A549 (cell line): ENCODE results near the gene MLST8. TPM values are rescaled to one million over a fixed set of nuclear protein-coding genes. Genes with fewer than 3 reads are reported as not detected.
A peak's percentile ranks its signal among the peaks of the same experiment; 100 is the strongest.

Source experiments
- ATAC-seq, 2 experiments: fragments of 200-7000 bp in 1 of 2; fragments of >200 bp in 1 of 2; cut with Nextera tagmentation in 1 of 2; cut with Tn5 transposase in 1 of 2; 3 replicates each; pipeline versions ENCODE4 v1.8.0 to v1.9.1; 2018 to 2020; ENCODE audit warnings: mild to moderate bottlenecking in 1 of 2, moderate library complexity in 1 of 2
- CTCF ChIA-PET: fragments of 300-600 bp; sonication (Branson Sonifier 250); formaldehyde crosslinking; extraction: SDS; loops from one replicate; lab custom pipeline; 2021; ENCODE audit warnings: antibody characterized with exemption, inconsistent platforms; lab: Yijun Ruan, JAX
- POLR2A ChIA-PET: fragments of 350-600 bp; formaldehyde crosslinking; extraction: SDS; loops from one replicate; lab custom pipeline; 2021; ENCODE audit warnings: antibody characterized with exemption, inconsistent platforms; lab: Yijun Ruan, JAX
- DNase-seq, 2 experiments: peaks; one replicate each; pipeline versions ENCODE4 v3.0.0 to v3.0.0-alpha.2; 2011 to 2016; ENCODE audit warnings: low read depth in 1 of 2, low spot score in 1 of 2
- FAIRE-seq: peaks from 2 replicates; lab custom pipeline; 2011; peaks lifted over from hg19 to GRCh38; lab: Jason Lieb, UNC
- H3K27ac ChIP-seq, 2 experiments: fragments of >200 bp; sonication (Bioruptor Twin); formaldehyde crosslinking; 3 replicates each; pipeline ENCODE4 v1.5.1; 2016 to 2017
- H3K4me1 ChIP-seq: fragments of >200 bp; sonication (Bioruptor Twin); formaldehyde crosslinking; 3 replicates; pipeline ENCODE4 v1.6.1; 2016
- H3K4me2 ChIP-seq: fragments of >200 bp; sonication (Bioruptor Twin); formaldehyde crosslinking; 3 replicates; pipeline ENCODE4 v1.6.1; 2016
- H3K4me3 ChIP-seq: fragments of >200 bp; sonication (Bioruptor Twin); formaldehyde crosslinking; 3 replicates; pipeline ENCODE4 v1.5.1; 2016
- H3K9me3 ChIP-seq: fragments of >200 bp; sonication (Bioruptor Twin); formaldehyde crosslinking; 3 replicates; pipeline ENCODE4 v1.6.1; 2016
- CBX2 ChIP-seq: fragments of 200-600 bp; sonication (generic); IDR thresholded peaks from 2 replicates; pipeline ENCODE4 v1.6.1; 2016; ENCODE audit warnings: low read depth, mild to moderate bottlenecking, borderline replicate concordance
- EHF ChIP-seq: fragments of 250-450 bp; sonication (Bioruptor Pico); IDR thresholded peaks from 2 replicates; pipeline ENCODE4 v1.5.0; 2020; ENCODE audit warnings: mild to moderate bottlenecking
- EHMT2 ChIP-seq: fragments of 200-600 bp; sonication (generic); IDR thresholded peaks from 2 replicates; pipeline ENCODE4 v1.6.1; 2016; ENCODE audit warnings: antibody characterized with exemption, low read depth, mild to moderate bottlenecking, moderate library complexity
- ESRRA ChIP-seq: fragments of 150-350 bp; IDR thresholded peaks from 2 replicates; pipeline ENCODE4 v1.6.1; 2014; ENCODE audit warnings: mild to moderate bottlenecking, low read length, borderline replicate concordance
- FOSB ChIP-seq: fragments of 250-450 bp; sonication (Bioruptor Pico); IDR thresholded peaks from 2 replicates; pipeline ENCODE4 v1.5.0; 2020; ENCODE audit warnings: mild to moderate bottlenecking, moderate library complexity
- FOSL2 ChIP-seq, 2 experiments: fragments of 450-650 bp in 1 of 2; fragments of >200 bp in 1 of 2; sonication (Bioruptor Twin) in 1 of 2; formaldehyde crosslinking; IDR thresholded peaks; 2 replicates each; pipeline versions ENCODE4 v1.5.0 to v1.6.1; 2016 to 2020; ENCODE audit warnings: mild to moderate bottlenecking in 1 of 2, moderate library complexity in 1 of 2
- HDAC2 ChIP-seq: fragments of 200-600 bp; sonication (generic); IDR thresholded peaks from 2 replicates; pipeline ENCODE4 v1.6.1; 2016
- JUNB ChIP-seq: fragments of >200 bp; sonication (Bioruptor Twin); formaldehyde crosslinking; IDR thresholded peaks from 2 replicates; pipeline ENCODE4 v1.6.1; 2016
- NR3C1 ChIP-seq: fragments of >200 bp; sonication (Bioruptor Twin); formaldehyde crosslinking; IDR thresholded peaks from 3 replicates; pipeline ENCODE4 v1.6.1; 2017
- POLR2A ChIP-seq: IDR thresholded peaks from 2 replicates; pipeline ENCODE4 v1.6.1; 2012; ENCODE audit warnings: mild to moderate bottlenecking, low read length
- RAD21 ChIP-seq, 2 experiments: fragments of >200 bp in 1 of 2; sonication (Bioruptor Twin) in 1 of 2; formaldehyde crosslinking in 1 of 2; IDR thresholded peaks in 1 of 2; conservative IDR thresholded peaks in 1 of 2; 2 replicates in 1 of 2; 3 replicates in 1 of 2; pipeline ENCODE4 v1.6.1; 2012 to 2018; ENCODE audit warnings: inconsistent platforms in 1 of 2
- SMC3 ChIP-seq: fragments of >200 bp; sonication (Bioruptor Twin); formaldehyde crosslinking; IDR thresholded peaks from 3 replicates; pipeline ENCODE4 v1.6.1; 2018; ENCODE audit warnings: inconsistent platforms
- ZSCAN20 ChIP-seq: fragments of 250-450 bp; sonication (Bioruptor Pico); IDR thresholded peaks from 2 replicates; pipeline ENCODE4 v1.8.0; 2022; ENCODE audit warnings: mild to moderate bottlenecking, moderate library complexity
- WGBS: methylation state at CpG from one replicate; pipeline ENCODE4 v1.1.6; 2017; ENCODE audit errors: missing lambda C conversion rate; 5-methylcytosine and 5-hydroxymethylcytosine counted together
- polyA plus RNA-seq, 4 experiments: library from polyadenylated mRNA; depleted of rRNA in 3 of 4; stranded (reverse); fragments of >200 nt; fragmentation: RNase III in 1 of 4; extraction: RNeasy Plus Mini Kit Qiagen cat#74134 plus additional on column Dnase treatment in 1 of 4; gene quantifications; 2 replicates in 3 of 4; 3 replicates in 1 of 4; pipeline ENCODE4 v1.2.3, GENCODE V29; 2011 to 2017
- TF ChIP-seq, protein P1 (sequence below): IDR thresholded peaks from 2 replicates; pipeline ENCODE4 v1.6.1; 2012
- TF ChIP-seq, protein P2 (sequence below): IDR thresholded peaks from 2 replicates; pipeline ENCODE4 v1.6.1; 2012; ENCODE audit warnings: low read depth, borderline replicate concordance
- TF ChIP-seq, protein P3 (sequence below): fragments of >200 bp; sonication (Bioruptor Twin); formaldehyde crosslinking; IDR thresholded peaks from 3 replicates; pipeline ENCODE4 v1.5.1; 2016
- TF ChIP-seq, protein P4 (sequence below): fragments of 200-600 bp; sonication (generic); IDR thresholded peaks from 2 replicates; pipeline ENCODE4 v1.6.1; 2016; ENCODE audit warnings: antibody characterized with exemption, mild to moderate bottlenecking, moderate library complexity

MLST8 gene
- polyA plus RNA-seq, 2 of the 4 experiments (the other 2 are of a cell fraction), result 46.8 to 53.9 TPM

DNA sequence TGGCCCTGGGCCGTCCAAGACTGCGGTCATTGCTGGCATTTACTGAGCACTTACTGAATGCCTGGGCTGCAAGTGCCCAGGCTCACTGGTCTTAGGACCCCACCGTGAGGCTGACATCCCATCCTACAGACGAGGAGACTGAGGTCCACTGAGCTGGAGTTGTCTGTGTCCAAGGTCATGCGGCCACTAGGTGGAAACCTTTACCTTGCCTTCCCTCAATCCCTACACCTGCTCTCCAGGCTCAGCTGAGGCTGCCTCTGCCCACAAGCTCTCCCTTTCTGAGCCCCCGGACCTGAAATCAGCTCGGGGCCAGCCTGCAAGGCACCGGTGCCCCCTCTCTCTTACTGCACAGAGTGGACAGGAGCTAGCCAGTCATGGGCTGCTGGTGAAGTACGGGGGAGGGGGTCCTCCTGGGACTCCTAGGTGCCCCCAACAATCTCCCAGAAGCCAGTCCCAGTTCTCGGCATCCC is 10.4 kb upstream of the MLST8 start (continued):
- peak; percentile 77 to 87 for TF ChIP-seq RAD21 (conservative IDR thresholded peaks at IDR 0.05 in 1 of 2, IDR thresholded peaks at IDR 0.05 in 1 of 2)
- no peak for TF ChIP-seq EHMT2
- TF ChIP-seq FOSB (CRISPR knock-in tag), result no peak

- 37% methylated on average over 25 of the region's 49 CpGs for WGBS
- H3K9me3 ChIP-seq, result no peaks in the 10 kb centered on the region
- POLR2A ChIA-PET, result interaction anchor here (0.6 to 2.0 kb wide), 7 partner anchors 10 to 407 kb away, joined by 3 to 17 read pairs (median 5); partner anchors contain the start of genes ECI1, MLST8, PGP and TRAF7
Measured at GRCh38 chr16:2195322-2196161, 9.7 kb upstream of the MLST8 start.

More at GRCh38 chr16:2195322-2196161, 9.7 kb upstream of the MLST8 start:
- ATAC-seq, result peak; percentile 26 to 60
- H3K4me3 ChIP-seq, result peak overlapping the region; percentile 58
- CTCF ChIA-PET, result interaction anchor here (0.7 to 5.0 kb wide), 25 partner anchors 9 to 305 kb away, joined by 3 to 33 read pairs (median 7); partner anchors contain the start of genes BRICD5, ECI1 and MLST8
- peak overlapping the region; percentile 56 to 86; a peak in 5 of 6 replicates for H3K27ac ChIP-seq
- DNase-seq, result no peak
- H3K4me2 ChIP-seq, result peak overlapping the region; percentile 97
- peaks cover 18% of the 10 kb centered on the region for H3K4me1 ChIP-seq
- TF ChIP-seq POLR2A, result no peak
- no peak for TF ChIP-seq JUNB
- no peak for TF ChIP-seq HDAC2
- TF ChIP-seq, protein P1, sequence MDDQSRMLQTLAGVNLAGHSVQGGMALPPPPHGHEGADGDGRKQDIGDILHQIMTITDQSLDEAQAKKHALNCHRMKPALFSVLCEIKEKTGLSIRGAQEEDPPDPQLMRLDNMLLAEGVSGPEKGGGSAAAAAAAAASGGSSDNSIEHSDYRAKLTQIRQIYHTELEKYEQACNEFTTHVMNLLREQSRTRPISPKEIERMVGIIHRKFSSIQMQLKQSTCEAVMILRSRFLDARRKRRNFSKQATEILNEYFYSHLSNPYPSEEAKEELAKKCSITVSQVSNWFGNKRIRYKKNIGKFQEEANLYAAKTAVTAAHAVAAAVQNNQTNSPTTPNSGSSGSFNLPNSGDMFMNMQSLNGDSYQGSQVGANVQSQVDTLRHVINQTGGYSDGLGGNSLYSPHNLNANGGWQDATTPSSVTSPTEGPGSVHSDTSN, result no peak
- TF ChIP-seq EHF (CRISPR knock-in tag), result no peak
- TF ChIP-seq, protein P2, sequence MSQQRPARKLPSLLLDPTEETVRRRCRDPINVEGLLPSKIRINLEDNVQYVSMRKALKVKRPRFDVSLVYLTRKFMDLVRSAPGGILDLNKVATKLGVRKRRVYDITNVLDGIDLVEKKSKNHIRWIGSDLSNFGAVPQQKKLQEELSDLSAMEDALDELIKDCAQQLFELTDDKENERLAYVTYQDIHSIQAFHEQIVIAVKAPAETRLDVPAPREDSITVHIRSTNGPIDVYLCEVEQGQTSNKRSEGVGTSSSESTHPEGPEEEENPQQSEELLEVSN, result no peak
- TF ChIP-seq, protein P3, sequence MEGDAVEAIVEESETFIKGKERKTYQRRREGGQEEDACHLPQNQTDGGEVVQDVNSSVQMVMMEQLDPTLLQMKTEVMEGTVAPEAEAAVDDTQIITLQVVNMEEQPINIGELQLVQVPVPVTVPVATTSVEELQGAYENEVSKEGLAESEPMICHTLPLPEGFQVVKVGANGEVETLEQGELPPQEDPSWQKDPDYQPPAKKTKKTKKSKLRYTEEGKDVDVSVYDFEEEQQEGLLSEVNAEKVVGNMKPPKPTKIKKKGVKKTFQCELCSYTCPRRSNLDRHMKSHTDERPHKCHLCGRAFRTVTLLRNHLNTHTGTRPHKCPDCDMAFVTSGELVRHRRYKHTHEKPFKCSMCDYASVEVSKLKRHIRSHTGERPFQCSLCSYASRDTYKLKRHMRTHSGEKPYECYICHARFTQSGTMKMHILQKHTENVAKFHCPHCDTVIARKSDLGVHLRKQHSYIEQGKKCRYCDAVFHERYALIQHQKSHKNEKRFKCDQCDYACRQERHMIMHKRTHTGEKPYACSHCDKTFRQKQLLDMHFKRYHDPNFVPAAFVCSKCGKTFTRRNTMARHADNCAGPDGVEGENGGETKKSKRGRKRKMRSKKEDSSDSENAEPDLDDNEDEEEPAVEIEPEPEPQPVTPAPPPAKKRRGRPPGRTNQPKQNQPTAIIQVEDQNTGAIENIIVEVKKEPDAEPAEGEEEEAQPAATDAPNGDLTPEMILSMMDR, result no peak
- no peak for TF ChIP-seq SMC3
- no peak for TF ChIP-seq ZSCAN20 (CRISPR knock-in tag)
- no peak for TF ChIP-seq ESRRA
- TF ChIP-seq FOSL2 (IDR thresholded peaks at IDR 0.05), result no peak
- TF ChIP-seq FOSL2 (CRISPR knock-in tag; IDR thresholded peaks at IDR 0.05), result no peak
- TF ChIP-seq, protein P4, sequence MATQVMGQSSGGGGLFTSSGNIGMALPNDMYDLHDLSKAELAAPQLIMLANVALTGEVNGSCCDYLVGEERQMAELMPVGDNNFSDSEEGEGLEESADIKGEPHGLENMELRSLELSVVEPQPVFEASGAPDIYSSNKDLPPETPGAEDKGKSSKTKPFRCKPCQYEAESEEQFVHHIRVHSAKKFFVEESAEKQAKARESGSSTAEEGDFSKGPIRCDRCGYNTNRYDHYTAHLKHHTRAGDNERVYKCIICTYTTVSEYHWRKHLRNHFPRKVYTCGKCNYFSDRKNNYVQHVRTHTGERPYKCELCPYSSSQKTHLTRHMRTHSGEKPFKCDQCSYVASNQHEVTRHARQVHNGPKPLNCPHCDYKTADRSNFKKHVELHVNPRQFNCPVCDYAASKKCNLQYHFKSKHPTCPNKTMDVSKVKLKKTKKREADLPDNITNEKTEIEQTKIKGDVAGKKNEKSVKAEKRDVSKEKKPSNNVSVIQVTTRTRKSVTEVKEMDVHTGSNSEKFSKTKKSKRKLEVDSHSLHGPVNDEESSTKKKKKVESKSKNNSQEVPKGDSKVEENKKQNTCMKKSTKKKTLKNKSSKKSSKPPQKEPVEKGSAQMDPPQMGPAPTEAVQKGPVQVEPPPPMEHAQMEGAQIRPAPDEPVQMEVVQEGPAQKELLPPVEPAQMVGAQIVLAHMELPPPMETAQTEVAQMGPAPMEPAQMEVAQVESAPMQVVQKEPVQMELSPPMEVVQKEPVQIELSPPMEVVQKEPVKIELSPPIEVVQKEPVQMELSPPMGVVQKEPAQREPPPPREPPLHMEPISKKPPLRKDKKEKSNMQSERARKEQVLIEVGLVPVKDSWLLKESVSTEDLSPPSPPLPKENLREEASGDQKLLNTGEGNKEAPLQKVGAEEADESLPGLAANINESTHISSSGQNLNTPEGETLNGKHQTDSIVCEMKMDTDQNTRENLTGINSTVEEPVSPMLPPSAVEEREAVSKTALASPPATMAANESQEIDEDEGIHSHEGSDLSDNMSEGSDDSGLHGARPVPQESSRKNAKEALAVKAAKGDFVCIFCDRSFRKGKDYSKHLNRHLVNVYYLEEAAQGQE, result no peak
- no peak for TF ChIP-seq CBX2
- TF ChIP-seq RAD21 (conservative IDR thresholded peaks at IDR 0.05 in 1 of 2, IDR thresholded peaks at IDR 0.05 in 1 of 2), result no peak
- no peak for TF ChIP-seq NR3C1
- no peak for FAIRE-seq
